Liver (tissue), 9 donors: ENCODE measurements around the gene AHNAK2. TPM values are rescaled to one million over a fixed set of nuclear protein-coding genes. Genes with fewer than 3 reads are reported as not detected.

Experiments
- DNase-seq: peaks from one replicate; pipeline ENCODE4 v3.0.0-alpha.2; 2017; ENCODE audit warnings: low spot score
- H3K27ac ChIP-seq, 2 donors: one replicate each; pipeline ENCODE4 v1.7.0; 2013; ENCODE audit warnings: inconsistent platforms in 2 of 2, low read length in 2 of 2, control low read depth in 1 of 2, low read depth in 1 of 2, mild to moderate bottlenecking in 1 of 2
- H3K27me3 ChIP-seq, 4 donors: one replicate each; pipeline versions ENCODE4 v1.6.1 to v1.7.0; 2013; ENCODE audit warnings: low read length in 3 of 4, inconsistent platforms in 1 of 4, mild to moderate bottlenecking in 1 of 4, moderate library complexity in 1 of 4; ENCODE audit not compliant: control insufficient read depth in 4 of 4, insufficient read depth in 4 of 4
- H3K36me3 ChIP-seq, 4 donors: one replicate each; pipeline versions ENCODE4 v1.6.1 to v1.7.0; 2013; ENCODE audit warnings: low read length in 3 of 4, mild to moderate bottlenecking in 3 of 4, low read depth in 1 of 4, moderate library complexity in 1 of 4; ENCODE audit not compliant: control insufficient read depth in 4 of 4, insufficient read depth in 3 of 4
- H3K4me1 ChIP-seq, 4 donors: one replicate each; pipeline versions ENCODE4 v1.6.1 to v1.7.0; 2013; ENCODE audit warnings: low read length in 3 of 4, mild to moderate bottlenecking in 3 of 4, moderate library complexity in 1 of 4; ENCODE audit not compliant: control insufficient read depth in 4 of 4, insufficient read depth in 4 of 4
- H3K4me3 ChIP-seq, 3 donors: one replicate each; pipeline versions ENCODE4 v1.6.1 to v1.7.0; 2013; ENCODE audit warnings: low read length in 3 of 3, control low read depth in 1 of 3, low read depth in 1 of 3, mild to moderate bottlenecking in 1 of 3
- H3K9ac ChIP-seq, 2 donors: one replicate each; pipeline ENCODE4 v1.7.0; 2013; ENCODE audit warnings: low read length in 2 of 2, mild to moderate bottlenecking in 2 of 2, moderate library complexity in 2 of 2, control low read depth in 1 of 2, low read depth in 1 of 2
- H3K9me3 ChIP-seq, 4 donors: one replicate each; pipeline versions ENCODE4 v1.6.1 to v1.7.0; 2013; ENCODE audit warnings: low read length in 3 of 4; ENCODE audit not compliant: control insufficient read depth in 4 of 4
- ATF3 ChIP-seq: IDR thresholded peaks from 2 replicates; pipeline ENCODE4 v1.6.1; 2016; ENCODE audit warnings: antibody characterized with exemption
- CTCF ChIP-seq: fragments of 150-350 bp; IDR thresholded peaks from 2 replicates; pipeline ENCODE4 v1.5.1; 2017; ENCODE audit warnings: improper control_type of control experiment, low read depth, low read length; ENCODE audit not compliant: missing input control
- FOXA1 ChIP-seq: IDR thresholded peaks from 2 replicates; pipeline ENCODE4 v1.6.1; 2016; ENCODE audit warnings: antibody characterized with exemption
- FOXA2 ChIP-seq: IDR thresholded peaks from 2 replicates; pipeline ENCODE4 v1.6.1; 2016; ENCODE audit warnings: antibody characterized with exemption
- HNF4G ChIP-seq: IDR thresholded peaks from 2 replicates; pipeline ENCODE4 v1.6.1; 2016; ENCODE audit warnings: antibody characterized with exemption
- JUND ChIP-seq, 2 donors: IDR thresholded peaks; 2 replicates each; pipeline ENCODE4 v1.6.1; 2016; ENCODE audit warnings: antibody characterized with exemption in 2 of 2
- NR2F2 ChIP-seq: IDR thresholded peaks from 2 replicates; pipeline ENCODE4 v1.6.1; 2016; ENCODE audit warnings: antibody characterized with exemption
- RAD21 ChIP-seq, 2 donors: IDR thresholded peaks; 2 replicates each; pipeline ENCODE4 v1.6.1; 2016; ENCODE audit warnings: antibody characterized with exemption in 2 of 2, mild to moderate bottlenecking in 2 of 2
- REST ChIP-seq: IDR thresholded peaks from 2 replicates; pipeline ENCODE4 v1.6.1; 2016; ENCODE audit warnings: antibody characterized with exemption, mild to moderate bottlenecking
- SP1 ChIP-seq: IDR thresholded peaks from 2 replicates; pipeline ENCODE4 v1.6.1; 2018; ENCODE audit warnings: antibody characterized with exemption, mild to moderate bottlenecking
- TAF1 ChIP-seq: conservative IDR thresholded peaks from 2 replicates; pipeline ENCODE4 v1.6.1; 2016; ENCODE audit warnings: antibody characterized with exemption, mild to moderate bottlenecking
- ZBTB33 ChIP-seq: IDR thresholded peaks from 2 replicates; pipeline ENCODE4 v1.6.1; 2016; ENCODE audit warnings: antibody characterized with exemption
- WGBS: extraction: QIAGEN DNeasy Blood & Tissue Kit; methylation state at CpG from one replicate; pipeline ENCODE4 v1.1.7; 2013; 5-methylcytosine and 5-hydroxymethylcytosine counted together
- polyA plus RNA-seq, 2 donors: library from polyadenylated mRNA; stranded (reverse) in 1 of 2; unstranded in 1 of 2; fragments of 200-250 nt in 1 of 2; fragments of >200 nt in 1 of 2; fragmentation: Nextera tagmentation in 1 of 2; extraction: Ambion mirVana in 1 of 2; gene quantifications; one replicate each; pipeline versions ENCODE4 v1.2.1 to v1.2.3, GENCODE V29; 2013 to 2015
- total RNA-seq, 2 donors: library from RNA; depleted of rRNA; stranded (reverse); fragments of >200 nt; gene quantifications; one replicate each; pipeline ENCODE4 v1.2.3, GENCODE V29; 2014
- donor health status: healthy.
- donor health status: healthy.
- donor health status: healthy.
- donor health status: healthy.
- donor health status: healthy.

Gene AHNAK2
- total and polyA plus RNA-seq, 4 donors = 0.05 to 2.6 (median 1.2) TPM

GRCh38 chr14:104937161-104937560 is 41.0 kb downstream of the AHNAK2 start:
- H3K4me1 ChIP-seq = peaks cover 0 to 6% (median 3%) of the 10 kb centered on the region in 4 donors
- WGBS = 66% methylated on average over 4 of the region's 4 CpGs
- H3K9me3 ChIP-seq = no peaks in the 10 kb centered on the region
- no peak overlapping the region for H3K27ac ChIP-seq
- peaks cover 0 to 3% (median 0%) of the 10 kb centered on the region in 4 donors for H3K27me3 ChIP-seq
- TF ChIP-seq CTCF (no peak), ZBTB33 (no peak), FOXA2 (no peak), JUND (IDR thresholded peaks at IDR 0.05) (no peak), HNF4G (no peak), NR2F2 (no peak), TAF1 (no peak), FOXA1 (no peak), RAD21 (IDR thresholded peaks at IDR 0.05) (no peak), SP1 (no peak), ATF3 (no peak), REST (no peak)
- H3K4me3 ChIP-seq = no peak overlapping the region
- H3K36me3 ChIP-seq = no peaks in the 10 kb centered on the region
- no peak overlapping the region for H3K9ac ChIP-seq
- DNase-seq = no peak

GRCh38 chr14:104936361-104937155 is 41.6 kb downstream of the AHNAK2 start:
- WGBS = 65% methylated on average over 10 of the region's 10 CpGs
- Histone ChIP-seq H3K4me3 (no peak overlapping the region), H3K27me3 (peaks cover 0 to 3% (median 0%) of the 10 kb centered on the region in 4 donors), H3K9me3 (no peaks in the 10 kb centered on the region), H3K4me1 (peaks cover 0 to 6% (median 3%) of the 10 kb centered on the region in 4 donors), H3K36me3 (no peaks in the 10 kb centered on the region), H3K27ac (no peak overlapping the region), H3K9ac (no peak overlapping the region)
- DNase-seq = no peak
- TF ChIP-seq REST (no peak), JUND (IDR thresholded peaks at IDR 0.05) (no peak), NR2F2 (no peak), CTCF (no peak), SP1 (no peak), RAD21 (IDR thresholded peaks at IDR 0.05) (no peak), HNF4G (no peak), FOXA1 (no peak), ATF3 (no peak), FOXA2 (no peak), ZBTB33 (no peak)
